Stimulated activated CD4-positive, alpha-beta T cell treated with anti-CD3 and anti-CD28 coated beads, Interleukin-2, amount 100 ng/mL, for 24 hours (primary cell): ENCODE data around the gene PHC2.

Experiments
- DNase-seq, 2 donors: peaks; one replicate each; pipeline ENCODE4 v3.0.0-alpha.2; 2020

The PHC2 gene, protein sequence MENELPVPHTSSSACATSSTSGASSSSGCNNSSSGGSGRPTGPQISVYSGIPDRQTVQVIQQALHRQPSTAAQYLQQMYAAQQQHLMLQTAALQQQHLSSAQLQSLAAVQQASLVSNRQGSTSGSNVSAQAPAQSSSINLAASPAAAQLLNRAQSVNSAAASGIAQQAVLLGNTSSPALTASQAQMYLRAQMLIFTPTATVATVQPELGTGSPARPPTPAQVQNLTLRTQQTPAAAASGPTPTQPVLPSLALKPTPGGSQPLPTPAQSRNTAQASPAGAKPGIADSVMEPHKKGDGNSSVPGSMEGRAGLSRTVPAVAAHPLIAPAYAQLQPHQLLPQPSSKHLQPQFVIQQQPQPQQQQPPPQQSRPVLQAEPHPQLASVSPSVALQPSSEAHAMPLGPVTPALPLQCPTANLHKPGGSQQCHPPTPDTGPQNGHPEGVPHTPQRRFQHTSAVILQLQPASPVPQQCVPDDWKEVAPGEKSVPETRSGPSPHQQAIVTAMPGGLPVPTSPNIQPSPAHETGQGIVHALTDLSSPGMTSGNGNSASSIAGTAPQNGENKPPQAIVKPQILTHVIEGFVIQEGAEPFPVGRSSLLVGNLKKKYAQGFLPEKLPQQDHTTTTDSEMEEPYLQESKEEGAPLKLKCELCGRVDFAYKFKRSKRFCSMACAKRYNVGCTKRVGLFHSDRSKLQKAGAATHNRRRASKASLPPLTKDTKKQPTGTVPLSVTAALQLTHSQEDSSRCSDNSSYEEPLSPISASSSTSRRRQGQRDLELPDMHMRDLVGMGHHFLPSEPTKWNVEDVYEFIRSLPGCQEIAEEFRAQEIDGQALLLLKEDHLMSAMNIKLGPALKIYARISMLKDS

DNA sequence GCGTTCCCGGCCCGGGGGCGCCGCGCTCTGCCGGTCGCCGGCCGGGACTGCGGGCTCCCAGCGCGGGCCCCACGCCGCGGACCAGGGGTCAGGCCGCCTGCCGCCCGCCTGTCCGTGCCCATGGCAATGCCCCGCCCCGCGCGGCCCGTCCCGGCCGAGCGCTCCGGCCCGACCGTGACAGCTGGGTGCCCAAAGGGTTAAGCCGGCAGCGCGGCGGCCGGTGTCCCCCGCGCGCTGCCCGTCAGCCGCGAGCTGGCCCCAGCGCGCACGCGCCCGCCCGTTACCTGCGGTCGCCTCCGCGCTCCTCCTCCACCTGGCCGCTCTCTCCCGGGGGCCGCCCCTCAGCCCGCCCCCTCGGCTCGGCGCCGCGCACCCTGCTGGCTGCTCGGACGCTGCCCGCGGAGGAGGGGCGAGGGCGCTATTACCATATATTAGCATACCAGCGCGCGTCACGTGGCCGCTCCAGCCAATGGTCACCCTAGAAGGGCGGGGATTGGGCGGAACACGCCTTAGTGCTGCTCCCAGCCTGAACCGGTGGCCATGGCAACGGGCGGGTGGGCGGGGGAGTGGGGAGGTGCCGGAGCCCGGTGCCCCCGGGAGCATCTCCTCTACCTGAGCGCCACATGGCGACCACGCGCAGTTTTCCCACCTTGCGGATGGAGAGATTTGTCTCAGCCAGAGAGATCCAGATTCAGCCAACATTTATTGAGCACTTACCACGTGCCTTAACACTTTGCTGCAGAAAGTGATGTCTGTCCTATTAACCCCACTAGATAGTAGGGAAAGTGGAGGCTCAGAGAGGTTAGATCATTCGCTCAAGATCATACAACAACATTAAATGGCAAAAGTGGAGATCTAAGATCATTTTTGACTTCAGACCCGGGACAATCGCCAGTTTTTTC lies at the start of gene PHC2:
Gene PHC2 (minus strand): TSS at position 404 of the 902 bp plus-strand sequence. CDS start 55,556 bp downstream, outside the sequence.
- DNase-seq = peak; percentile 93 to 94

DNA sequence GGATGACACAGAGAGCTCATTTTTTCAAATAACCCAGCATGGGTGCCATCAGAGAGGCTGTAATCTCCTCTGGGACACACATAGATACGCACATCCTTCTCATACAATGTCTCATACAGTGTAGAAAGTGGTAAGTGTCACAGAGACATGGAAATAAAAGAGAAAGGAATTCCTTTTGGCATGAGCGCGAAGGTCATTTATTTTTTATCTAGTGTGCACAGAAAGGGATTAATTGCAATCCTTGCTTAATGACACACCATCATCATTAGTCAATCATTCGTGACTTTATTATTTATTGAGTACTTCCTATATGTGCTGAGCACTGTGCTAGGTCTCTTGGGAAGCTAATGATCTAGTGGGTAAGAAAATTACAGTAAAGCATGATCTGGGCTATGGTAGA lies 46.6 kb upstream of the PHC2 start:
- no peak for DNase-seq

DNA sequence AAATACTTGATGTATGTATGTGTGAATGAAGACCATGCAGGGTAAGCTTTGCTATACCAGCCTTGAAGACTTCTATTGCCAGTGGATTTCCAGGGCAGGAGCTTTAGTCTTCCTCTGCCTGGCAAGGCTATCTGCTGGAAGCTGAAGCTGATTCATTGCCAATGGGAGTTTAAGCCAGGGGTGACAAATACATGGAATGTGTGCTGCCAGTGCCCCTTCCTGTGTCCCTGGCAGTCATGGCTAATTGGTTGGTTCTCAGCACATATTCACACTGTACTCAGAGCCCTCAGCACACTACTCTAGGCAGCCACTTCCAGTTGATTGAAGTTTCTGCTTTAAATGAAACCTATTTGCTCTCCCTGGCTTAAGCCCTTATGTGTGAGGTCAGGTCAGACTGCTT lies 43.0 kb upstream of the PHC2 start:
- DNase-seq = no peak

DNA sequence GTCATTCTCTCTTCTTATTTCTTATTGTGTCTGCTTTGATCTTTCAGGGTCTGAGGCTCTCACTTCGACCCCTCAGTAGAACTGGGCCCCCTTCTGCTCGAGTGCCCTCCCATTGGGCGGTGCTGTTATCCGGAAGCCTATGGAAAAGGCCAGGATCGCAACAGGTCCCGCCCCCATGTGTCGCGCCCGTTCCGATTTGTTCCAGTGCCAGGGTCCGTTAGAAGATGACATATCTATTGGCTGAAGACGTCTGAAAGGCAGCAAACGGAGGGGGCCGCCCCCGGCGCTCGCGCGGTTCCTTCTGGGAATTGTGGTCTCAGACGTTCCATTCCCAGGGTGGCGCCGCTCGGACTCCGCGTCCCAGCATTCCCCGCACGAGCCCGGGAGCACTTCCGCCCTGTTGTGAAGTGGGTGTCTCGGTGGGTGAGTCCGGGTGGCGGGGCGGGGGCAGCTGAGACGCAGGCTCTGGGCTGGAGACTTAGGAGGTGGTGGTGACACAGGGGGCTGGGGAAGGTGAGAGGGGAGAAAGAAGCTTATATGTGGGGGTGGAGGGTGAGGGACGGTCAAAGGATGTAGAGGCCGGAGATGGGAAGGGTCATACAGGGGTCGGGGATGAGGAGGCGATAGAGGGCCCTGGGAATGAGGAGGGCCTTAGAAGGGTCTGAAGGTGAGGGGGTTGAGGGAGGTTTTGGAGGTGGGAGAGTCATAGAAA lies 41.5 kb upstream of the PHC2 start, which contains the start of gene ZSCAN20:
Gene ZSCAN20 (plus strand): TSS at position 377 of the 712 bp plus-strand sequence. CDS start 6,644 bp downstream, outside the sequence.
- DNase-seq = peak; percentile 90 to 91

DNA sequence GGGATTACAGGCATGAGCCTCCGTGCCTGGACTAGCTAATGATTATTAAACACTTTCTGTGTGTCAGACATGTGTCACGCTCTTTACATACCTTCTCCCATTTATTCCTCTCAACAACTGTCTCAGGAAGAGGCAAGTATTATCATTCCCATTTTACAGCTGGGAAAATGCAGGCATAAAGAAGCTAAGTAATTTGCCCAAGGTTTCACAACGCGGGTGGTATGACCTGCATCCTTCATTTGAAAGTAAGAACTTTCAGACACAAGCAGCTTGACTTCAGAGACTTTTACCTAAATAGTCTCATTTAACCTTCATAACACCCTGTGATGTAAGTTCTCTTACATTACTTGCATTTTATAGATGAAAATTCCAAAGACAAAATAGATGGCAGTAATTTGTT lies 40.5 kb upstream of the PHC2 start:
- no peak for DNase-seq

DNA sequence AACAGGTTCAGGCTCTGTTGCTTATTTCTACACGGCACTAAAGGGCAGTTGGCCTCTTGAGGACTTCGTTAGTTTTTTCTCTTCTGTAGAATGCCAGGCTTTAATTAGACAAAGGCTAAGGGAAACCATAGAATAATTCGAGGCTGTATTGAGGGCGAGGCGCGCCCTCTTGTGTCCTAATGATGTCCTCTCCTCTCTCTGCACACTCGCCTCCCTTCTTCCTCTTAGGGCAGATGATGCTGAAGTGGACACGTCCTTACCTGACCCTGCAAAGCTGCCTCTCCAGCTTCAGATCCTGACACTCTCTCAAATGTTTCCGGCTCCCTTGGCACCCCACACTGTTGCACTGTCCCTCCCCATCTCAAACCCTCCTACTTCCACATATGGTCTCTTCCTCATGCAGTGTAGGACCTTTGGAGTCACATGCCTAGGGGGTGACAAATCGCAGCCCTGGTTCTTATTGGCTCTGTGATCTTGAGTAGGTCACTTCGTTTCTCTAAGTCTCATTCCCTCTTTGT lies 39.7 kb upstream of the PHC2 start:
- DNase-seq = peak; percentile 60 to 67

DNA sequence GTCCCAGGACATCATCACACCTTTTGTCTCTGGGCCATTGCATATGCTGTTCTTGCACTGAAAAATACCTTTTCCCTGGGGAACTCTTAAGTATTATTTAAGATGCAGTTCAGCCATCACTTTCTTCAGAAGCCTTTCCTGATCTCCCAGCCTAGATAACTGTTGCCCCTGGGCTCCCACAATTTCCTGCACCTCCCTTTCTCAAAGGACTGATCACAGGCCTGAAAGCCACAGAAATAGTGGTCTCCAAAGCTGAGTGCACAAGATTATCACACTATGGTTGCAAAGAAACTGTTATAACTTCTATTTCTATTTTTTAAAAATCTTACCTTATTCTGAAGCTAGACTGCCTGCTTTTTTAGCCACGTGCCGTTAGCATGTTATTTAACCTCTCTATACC lies 38.8 kb upstream of the PHC2 start:
- no peak for DNase-seq

DNA sequence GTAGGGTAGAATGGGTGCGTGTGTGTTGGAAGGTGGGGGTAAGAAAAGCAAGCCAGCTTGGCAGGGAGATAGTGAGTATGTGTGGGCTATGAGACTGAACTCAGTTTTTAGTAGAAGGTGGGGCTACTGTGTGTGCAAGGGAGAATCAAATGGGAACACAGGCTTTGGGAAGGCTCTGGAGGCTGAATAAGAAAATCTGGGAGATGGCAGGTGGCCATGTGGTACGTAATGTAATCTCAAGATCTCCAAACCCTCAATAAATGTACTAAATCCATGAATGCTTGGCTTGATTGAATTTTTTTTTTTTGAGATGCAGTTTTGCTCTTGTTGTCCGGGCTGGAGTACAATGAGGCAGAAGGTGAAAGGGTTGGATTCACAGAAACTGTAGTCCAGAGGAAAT lies 38.1 kb upstream of the PHC2 start:
- no peak for DNase-seq

DNA sequence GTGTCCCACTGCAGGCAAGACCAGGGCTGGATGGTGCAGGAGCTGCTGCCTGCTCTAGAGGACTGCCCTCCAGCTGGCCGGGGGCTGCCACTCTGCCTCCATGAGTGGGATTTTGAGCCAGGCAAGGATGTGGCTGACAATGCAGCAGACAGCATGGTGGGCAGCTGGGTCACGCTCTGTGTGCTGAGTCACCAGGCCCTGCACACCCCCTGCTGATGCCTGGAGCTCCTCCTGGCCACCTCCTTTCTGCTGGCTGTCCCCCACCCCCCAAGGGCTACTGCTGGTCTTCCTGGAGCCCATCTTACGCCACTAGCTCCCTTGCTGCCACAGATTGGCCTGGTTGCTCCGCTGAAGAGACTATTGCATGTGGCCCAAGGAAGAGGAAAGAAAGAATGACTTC lies 37.6 kb upstream of the PHC2 start:
- DNase-seq = no peak

DNA sequence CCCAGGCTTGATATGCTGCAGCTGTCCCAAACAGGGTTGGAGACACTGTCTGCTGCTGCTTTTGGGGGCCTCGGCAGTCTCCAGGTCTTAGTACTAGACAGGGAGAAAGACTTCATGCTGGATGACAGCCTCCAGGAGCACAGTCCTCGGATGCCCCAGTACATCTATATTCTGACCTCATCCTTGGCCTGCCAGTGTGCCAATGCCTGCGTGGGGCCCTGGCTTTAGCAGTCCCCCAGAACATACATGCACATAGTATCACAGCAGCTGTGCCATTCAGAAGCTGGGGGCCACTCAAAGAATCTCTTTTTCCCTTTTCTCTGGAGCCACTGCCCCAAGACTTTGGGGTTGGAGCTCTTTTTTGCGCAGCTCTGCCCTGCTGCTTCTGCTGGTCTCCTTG lies 37.1 kb upstream of the PHC2 start:
- DNase-seq = no peak

DNA sequence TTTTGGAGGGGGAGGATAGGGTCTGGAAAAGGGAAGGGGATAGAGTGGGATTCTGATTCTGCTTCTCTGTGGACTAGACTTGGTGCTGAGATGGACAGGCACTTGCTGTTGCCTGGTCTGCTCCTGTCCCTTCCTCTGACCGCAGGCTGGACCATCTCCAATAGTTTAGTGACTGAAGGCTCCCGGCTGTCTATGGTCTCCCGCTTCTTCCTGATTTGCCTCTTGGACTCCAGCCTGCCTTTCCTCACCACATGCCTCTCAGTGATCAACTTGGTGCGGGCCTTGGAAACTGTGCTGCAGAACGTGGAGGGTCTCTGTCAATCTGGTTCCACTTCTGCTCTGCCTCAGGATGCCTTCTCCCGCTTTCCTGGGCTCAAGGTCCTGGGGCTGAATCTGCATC lies 35.3 kb upstream of the PHC2 start:
- DNase-seq = no peak

DNA sequence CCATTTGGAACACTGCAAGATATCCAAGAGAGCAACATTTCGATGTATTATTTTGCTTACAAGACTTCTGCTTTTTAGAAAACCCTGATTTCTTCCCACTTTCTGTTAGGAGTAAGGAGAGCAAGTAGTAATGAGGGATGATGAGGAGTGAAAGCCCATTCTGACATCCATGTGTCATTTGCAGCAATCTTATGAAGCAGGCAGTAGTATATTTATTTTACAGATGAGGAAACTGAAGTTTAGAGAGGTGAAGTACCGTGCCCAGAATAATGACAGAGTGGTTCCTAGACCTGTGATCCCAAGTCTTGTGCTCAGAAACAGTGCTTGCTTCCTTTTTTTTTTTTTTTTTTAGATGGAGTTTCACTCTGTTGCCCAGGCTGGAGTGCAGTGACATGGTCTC lies 34.4 kb upstream of the PHC2 start:
- DNase-seq = no peak

DNA sequence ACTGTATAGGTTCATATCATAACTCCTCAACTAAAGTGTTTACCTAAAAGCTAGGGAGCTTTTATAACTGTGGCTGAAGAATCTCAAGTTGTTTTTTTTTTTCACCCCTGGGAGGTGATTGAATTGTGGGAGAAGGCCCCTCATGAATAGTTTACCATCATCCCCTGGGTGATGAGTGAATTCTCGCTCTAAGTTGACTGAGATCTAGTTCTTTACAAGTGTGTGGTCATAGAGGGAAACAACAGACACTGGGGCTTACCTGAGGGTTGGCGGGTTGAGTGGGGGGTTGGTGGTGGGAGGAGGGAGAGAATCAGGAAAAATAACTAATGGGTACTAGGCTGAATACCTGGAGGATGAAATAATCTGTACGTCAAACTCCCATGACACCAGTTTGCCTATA lies 33.7 kb upstream of the PHC2 start:
- DNase-seq = no peak

DNA sequence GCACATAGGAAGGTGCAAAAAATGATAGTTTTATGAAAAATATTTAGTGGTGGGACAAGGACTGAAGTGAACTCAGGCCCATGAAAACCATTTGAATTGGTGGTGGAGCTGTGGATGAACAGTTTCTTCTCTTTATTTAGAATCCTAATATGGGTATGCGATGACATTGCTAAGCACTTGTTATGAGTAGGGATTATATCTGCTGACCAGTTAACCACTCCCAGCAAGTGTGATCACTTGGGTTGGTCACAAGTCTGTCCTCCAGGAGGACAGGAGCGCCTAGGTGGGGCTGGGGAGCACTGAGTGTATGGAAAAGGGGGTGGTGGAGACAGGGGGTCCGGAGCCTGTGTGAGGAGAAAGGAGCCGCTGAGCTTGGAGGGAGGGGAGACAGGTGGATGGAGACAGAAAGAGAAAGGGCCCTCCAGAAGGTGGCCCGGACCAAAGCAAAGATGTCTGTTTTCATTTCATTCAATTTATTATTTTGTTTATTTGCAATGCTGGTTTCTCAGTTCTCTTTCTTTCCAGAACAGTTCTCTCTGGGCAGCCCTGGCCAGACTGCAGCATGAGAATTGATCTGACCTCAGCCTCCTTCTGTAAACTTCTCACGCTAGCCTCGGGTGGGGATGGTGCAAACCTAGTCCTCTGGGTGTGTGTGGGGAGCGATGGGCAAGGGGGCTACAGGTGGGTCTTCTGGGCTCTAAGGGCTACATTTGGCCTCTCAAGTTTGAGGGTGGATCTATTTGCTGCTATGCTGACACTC lies 31.7 kb upstream of the PHC2 start:
- DNase-seq = no peak

DNA sequence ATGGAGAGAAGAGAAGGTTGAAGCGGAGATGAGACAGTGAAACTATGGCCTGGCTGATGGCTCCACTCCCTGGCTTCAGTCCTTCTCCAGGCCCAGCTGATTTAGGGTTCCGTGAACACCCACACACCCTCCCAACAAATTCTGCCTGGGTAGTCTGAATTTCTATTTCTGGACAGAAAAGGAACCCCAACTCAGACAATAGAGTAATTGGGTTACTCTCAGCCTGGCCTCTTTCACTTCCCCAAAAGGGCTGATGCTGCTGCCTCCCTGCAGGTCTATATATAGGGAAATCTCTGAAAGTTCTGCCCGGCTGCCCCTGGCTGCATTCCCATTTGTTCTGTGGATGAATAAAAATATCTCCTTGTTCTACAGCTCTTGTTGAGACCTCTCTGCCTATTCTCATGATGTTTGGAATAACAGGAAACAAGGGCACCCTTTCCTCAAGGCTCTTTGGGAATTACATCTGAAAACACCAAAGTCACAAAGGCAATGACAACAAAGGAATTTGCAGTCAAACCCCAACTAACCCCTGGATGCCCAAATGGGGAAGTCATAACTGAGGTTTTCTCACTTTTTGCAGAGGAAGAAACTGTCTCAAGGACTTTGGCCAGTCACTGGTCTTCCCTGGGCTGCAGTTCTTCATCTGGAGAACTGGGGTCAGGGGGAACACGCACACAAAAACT lies 30.2 kb upstream of the PHC2 start:
- DNase-seq = no peak

DNA sequence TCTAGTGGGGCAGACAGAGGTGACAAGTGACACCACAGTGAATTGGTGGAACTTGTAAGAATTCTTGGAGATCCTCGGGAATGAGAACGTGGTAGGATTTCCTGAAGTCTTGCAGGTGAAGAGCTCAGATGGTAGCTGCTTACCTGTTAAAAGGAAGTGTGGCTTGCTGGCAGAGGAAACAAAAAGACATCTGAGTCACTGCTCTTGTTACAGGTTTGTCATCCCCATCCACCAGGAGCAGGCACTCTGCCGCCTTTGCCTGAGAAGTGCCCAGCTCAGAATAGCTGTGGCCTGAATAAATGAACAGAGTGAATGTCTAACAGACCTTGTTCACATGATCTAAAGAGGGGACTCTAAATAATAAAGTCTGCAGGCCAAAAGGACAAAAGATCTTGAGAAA lies 29.2 kb upstream of the PHC2 start:
- DNase-seq = no peak

DNA sequence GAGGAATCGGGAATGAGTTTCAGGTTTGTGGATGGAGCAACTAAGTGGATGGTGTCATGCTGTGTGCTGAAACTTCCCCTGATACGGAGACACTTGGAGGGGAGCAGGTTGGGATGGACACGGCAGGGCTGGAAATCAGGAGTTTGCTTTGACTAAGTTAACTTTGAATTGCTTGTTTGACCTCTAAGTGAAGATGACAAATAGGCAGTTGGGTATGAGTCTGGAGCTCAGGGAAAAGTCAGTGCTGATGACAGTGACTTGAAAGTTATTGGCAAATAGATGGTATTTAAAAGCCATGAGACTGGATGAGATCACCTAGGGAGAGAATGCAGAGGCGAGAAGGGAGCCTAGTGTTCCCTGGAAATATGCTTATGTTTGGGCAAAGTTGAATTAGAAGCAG lies 28.8 kb upstream of the PHC2 start:
- DNase-seq = no peak

DNA sequence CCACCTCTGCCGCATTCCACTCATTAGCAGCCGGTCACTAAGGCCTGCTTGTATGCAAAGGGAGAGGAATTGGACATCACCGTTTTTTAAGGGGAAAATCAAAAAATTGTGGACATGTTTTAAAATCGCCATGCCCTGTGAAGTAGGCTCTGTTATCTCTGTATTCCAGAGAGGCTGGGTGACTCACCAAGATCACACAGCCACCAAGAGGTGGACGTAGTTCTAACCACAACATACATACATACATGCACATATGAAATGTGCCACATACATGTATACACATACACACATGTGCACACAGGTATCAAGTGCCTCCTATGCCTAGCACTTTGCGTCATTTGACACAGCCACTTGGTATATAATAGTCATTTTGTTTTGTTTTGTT lies 25.6 kb upstream of the PHC2 start:
- DNase-seq = no peak

DNA sequence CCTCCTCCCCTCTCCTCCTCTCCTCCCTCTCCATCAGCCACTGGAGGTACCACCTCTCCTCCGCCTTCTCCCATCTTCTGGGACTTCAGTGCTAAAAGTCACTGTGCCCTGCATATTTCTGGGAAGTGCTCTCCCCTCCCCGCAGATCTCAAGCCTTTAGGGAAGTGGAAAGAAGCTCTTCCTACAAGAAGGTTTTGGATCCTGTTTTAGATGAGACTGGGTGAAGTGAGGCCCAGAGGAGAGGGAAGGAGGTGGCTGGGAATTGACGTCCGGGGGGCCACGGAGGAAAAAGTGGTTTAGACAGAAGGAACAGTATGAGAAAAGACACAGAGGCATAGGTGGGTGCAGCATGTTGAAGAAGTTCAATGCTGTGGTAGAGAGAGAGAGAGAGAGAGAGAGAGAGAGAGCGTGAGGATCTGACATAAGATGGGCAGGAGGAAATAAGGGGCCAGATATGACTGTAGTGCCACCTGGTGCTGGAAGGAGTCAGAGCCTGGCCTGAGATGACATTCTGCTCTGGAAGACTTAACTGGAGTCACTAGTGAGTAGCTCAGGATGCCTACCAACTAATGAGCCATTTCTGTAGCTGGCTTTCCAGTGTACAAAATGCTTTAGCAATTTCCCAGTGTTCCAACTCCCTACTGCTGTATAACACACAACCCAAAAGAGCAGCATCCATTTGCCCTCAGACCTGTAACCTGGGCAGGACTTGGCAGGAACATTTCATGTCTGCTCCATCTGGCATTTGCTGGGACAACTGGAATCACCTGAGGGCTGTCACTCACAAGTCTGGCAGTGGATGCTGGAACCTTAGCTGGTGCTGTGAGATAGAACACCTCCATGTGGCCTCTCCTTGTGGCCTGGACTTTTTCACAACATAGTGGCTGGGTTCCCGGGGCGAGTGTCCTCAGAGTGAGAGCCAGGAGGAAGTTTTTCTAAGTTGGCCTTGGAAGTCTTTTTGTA lies 24.9 kb upstream of the PHC2 start:
- DNase-seq = peak; percentile 25 to 28
